Daoy (cell line): ENCODE results near the gene CXCL13. TPM values are rescaled to one million over a fixed set of nuclear protein-coding genes. Genes with fewer than 3 reads are reported as not detected.
"Not testable (repeated sequence)": the region's sequence is repeated elsewhere in the genome, so short reads cannot be mapped to it uniquely, and the experiment has no call there.

Experiments
- DNase-seq: peaks from one replicate; pipeline ENCODE4 v3.0.0-alpha.2; 2015; ENCODE audit warnings: low read depth
- total RNA-seq: library from RNA; depleted of rRNA; stranded (reverse); fragments of >200 nt; shearing (Covaris generic); gene quantifications from 2 replicates; pipeline ENCODE4 v1.2.3, GENCODE V29; 2014

Gene CXCL13
- total RNA-seq, 1 experiment from 2014 or later = not detected

DNA sequence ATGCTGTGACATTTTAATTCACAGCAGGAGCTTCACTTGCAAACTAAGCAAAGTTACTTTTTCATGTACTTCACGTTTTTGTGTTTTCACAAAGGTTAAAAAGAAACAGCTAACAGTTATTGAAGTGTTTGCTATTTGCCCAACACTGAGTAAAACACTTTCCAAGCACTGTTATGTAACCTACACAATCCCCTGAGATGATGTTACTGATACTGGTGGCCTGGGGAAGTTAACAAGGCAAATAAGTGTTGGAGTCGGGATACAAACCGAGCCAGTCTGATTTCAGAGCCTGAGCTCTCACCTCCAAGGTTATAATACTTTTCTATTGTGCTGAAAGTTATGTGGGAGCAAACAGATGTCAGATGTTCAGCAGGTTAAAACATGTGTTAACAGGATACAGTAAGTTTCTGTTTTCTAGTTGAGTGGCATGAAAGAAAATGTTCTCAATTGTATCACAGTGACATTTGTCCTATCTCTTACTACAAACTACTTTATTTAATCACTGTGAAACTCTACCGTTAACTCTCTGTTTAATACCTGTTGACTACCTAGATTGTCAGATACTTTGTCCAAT lies 3.9 kb upstream of the CXCL13 start:
- DNase-seq = no peak

DNA sequence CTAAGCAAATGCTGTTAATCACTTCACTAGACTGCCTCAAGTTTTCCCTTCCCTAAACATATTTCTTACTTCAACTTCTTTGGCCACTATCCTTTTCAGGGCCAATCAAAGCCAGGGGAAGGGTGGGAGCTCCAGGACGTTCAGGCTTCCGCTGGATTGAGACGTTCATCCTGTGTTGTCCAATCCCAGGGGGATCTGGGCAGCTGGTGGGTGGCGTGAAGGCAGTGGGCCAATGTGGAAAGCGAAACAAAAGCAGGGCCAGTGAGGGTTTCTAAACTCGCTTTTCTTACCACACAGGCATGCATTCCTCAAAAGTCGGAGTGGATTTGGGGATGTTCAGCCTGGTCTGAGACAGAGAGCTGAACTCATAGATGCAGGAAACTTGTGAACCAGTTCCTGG lies 7.6 kb downstream of the CXCL13 start:
- DNase-seq = no peak

DNA sequence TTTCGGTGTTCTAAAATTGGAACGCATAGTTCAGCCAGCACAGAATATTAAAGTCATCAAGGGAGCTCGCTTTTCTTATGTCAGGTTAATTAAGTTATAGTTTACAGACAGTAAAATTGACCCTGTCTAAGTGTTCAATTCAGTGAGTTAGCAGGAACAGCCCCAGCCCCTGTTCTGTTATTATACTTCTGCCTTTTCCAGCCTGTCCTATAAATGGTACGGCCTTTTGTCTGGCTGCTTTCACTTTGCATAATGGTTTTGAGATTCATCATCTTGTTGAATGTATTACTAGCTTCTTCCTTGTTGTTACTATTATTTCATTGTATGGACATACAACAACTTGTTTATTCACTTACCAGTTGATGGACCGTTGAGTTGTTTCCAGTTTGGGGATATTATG lies 9.5 kb downstream of the CXCL13 start:
- no peak for DNase-seq

DNA sequence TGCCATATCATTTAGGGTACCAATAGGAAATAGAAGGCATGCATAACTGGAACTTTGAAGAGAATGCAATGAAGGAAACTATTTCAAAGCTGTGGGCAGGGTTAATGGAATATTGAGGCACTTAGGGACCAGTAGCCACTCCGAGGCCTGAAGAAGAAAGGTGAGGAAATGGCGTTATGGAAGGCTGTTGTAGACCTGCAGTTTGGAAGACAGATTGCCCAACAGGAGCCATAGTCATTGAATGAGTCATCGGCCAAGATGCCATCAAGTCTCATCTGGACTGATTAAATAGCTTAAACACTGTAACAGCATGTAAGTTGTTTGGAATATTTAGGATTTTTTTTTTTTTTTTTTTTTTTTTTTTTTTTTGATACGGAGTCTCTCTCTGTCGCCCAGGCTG lies 11.6 kb downstream of the CXCL13 start:
- peak; percentile 27 for DNase-seq

DNA sequence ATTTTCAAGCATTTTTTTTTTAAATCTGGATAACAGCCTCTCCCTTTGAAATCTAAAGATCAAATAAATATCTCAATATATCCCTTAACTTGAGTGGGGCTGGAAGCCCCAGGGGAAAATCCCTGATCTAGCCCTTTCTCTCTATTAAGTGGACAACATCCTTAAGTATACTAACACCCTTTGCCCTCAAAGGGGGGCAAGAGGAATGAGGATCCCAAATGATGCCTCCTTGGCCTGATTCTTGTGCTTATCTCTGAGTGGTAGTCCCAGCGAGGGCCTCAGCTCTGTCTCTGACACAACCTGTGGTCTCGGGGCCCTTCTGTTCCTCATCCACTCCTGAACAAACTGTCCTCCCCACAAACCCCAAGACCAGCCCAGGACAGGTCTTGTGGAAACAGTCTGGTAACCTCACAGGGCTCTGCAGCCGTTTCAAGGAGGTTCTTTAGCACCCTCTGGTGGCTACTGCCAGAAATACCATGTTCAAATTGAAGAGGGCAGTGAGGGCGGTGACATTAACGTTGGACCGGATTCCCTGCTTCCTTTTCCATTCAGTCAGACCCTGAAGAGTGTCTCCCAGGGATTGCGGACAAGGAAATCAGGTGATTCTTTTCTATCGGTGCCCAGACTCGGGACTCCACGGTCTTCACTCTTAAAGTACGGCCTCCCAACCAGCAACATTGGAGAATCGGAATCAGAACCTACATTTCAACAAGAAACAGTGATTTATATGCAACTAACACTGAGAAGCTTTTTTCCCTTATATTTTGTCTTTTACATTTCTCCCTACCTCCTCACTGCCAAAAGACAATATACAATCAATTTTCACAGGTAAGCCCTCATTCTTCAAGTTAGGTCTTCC lies 13.0 kb downstream of the CXCL13 start:
- DNase-seq = peak; percentile 46

DNA sequence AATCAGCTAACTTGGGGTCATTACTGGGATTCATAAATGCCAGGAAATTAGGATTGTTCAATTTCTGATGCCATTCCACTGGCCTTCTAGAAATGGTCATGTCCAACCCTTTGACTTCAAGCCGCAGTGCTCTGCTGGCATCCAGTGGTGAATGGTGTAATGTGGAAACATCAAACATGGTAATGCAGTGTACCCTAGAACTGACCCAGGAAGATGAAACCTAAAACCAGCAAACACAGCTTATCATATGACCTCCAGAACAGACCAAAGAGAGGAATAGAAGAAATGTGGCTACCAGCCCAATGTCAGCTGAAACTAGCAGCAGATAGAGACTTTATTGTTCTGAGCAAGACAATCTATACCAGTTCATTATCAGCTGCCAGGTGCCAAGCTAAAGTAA lies 13.8 kb downstream of the CXCL13 start:
- no peak for DNase-seq

DNA sequence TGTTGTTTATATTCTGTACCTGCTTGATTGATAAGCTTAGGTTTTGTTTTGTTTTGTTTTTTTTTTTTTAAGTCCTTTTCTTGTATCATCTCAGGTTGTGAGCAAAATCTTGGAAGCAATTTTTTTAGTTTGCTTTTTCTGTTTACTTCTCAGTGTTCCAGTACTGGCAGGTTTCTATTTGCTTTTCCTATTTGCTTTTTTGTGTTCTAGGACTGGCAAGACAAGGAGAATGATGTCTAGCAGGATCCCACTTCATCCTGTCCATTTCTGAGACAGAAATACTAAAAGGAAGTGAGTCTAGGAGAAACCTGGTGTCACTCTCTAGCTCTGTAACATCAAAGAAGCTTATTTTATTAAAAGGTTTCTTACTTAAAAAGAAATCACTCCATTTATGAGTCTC lies 15.6 kb downstream of the CXCL13 start:
- no peak for DNase-seq

DNA sequence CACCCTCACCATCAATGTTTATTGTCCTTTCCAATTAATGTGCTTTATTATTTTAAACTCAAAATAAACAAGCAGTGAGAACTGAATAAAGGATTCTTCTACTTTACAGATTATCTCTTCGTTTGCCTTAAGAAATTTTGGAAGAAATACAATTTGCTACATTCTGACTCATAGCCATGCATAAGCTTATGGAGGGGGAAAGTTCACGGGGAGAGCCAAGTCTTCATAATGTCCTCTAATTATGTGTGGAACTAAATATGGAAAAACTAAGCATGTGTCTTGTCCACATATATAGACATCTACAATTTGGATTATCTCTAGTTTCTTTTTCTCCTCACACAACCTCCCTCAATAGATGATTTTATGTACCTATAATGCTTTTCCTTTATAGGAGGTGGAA lies 17.5 kb downstream of the CXCL13 start:
- DNase-seq = no peak

DNA sequence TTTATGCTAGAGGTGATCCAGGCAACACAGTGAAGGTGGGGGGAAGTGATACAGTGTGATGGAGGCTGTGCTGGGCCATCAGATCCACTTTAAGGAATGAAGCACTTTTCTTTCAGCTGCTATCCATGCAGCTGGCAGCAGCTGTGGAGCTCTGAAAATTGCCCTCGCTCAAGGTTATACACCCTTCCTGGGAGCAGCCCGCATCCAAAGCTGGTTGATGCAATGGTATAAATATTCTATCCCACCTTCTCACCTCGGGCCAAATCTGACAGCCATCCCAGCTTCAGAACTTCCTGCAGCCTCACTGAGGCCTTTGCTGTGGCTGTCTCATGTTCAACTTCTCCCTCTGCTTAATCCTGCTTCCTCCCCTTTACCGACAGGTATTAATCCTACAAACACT lies 18.6 kb downstream of the CXCL13 start:
- no peak for DNase-seq

DNA sequence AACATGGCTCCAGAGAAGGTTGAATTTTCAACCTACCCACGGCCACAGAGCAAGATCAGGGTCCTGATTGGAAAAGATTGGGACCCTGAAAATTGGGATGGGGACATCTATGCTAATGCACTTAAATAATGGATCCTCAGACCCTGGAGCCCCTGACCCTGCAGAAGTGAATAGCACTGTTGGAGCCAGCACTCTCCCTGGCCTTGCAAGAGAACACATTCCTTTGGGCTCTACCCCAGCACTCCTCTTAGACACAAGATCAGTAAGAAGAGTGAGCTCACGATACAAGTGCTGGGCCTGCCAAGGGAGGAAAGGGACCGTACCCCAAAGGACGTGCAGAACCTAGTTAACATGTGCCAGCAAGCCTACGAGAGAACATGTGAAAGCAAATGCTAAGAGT lies 19.9 kb downstream of the CXCL13 start:
- no peak for DNase-seq

DNA sequence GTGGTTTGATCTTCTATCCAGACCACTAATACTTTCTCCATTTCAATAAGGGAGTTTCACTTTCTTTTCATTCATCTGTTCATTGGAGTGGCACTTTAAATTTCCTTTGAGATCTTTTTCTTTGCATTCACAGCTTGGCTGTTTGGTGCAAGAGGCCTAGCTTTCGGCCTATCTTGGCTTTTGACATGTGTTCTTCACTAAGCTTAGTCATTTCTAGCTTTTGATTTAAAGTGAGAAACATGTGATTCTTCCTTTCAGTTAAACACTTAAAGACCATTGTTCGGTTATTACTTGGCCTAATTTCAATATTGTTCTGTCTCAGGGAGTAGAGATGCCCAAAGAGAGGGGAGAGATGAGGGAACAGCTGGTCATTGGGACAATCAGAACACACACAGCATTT lies 24.3 kb downstream of the CXCL13 start:
- no peak for DNase-seq

DNA sequence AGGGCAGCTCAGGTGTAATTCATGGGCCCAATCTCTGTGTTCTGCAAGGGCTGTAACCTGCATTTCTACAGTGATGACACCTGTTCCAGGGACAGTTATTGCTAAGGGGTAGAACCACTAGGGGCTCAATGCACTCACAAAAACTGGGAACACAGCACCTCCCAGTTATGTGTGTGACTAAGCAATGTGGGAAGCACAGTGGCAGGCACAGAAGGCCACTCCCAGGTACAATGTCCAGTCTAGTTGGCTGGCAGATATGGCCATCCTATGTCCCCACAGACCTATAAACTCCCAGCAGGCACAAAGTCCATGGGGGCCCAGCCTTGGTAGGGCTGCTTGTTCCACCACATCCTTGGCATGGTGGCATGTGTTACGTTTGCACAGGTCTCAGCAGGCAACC lies 25.7 kb downstream of the CXCL13 start:
- DNase-seq = no peak

DNA sequence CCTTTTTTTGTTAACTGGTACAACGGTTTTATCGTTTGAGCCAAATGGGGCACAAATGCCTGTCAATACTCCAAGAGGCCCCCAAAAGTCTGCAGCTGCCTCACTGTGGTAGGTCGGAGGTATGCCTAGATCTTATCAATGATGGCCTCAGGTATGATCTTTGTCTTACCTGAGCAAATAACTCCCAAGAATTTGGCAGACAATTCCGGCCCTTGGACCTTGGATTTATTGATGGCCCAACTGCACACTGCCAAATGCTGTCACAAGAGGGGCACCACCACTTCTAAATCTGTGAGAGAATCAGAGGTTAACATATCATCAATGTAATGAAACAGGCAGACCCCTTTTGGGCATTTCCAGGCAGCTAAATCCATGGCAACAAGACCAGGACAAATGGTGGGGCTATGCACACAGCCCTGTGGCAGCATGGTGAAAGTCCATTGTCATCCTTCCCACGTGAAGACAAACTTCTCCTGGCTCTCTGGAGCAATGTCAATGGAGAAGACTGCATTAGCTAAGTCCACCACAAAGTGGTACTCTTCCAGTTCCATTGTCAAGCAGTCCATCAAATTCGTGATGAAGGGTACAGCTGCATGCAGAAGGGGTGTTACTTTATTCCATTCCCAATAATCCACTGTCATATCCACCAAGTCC lies 28.6 kb downstream of the CXCL13 start:
- DNase-seq = no peak

DNA sequence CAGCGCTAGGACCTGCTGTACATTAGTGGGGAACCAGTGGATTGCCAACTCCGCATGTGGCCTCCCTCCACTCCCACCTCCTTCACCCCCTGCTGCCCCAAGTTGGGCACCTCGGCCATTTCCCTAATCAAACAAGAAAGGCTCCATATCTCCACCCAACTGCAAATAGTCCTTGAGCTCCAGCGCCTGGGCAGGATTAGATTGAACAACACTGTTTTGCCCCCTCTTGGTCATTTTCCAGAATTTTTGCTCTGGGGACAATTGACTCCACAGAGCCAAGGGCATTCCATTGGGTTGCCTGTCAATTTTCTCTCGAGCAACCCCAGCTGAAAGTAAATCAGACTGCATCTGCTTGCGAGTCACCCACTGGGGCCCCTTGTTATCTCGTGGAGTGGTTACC lies 29.6 kb downstream of the CXCL13 start:
- no peak for DNase-seq

DNA sequence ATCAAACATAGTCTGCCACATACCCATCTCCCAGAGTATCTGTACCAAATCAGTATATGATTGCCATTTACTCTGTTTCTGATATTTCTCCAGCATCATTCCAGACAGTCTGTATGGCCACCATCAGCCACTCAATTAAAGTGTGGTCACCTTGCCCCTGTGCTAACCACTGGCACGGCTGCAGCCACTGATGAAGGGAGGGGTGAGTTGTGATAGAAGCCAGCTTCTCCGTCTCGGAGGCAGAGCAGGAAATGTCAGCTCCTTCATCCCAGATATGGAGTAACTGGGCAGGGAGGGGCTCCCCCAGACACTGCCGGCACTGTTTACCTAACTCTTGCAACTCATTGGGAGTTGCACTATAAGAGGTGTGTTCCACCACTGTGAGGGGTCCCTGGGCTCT lies 30.3 kb downstream of the CXCL13 start:
- DNase-seq = no peak

DNA sequence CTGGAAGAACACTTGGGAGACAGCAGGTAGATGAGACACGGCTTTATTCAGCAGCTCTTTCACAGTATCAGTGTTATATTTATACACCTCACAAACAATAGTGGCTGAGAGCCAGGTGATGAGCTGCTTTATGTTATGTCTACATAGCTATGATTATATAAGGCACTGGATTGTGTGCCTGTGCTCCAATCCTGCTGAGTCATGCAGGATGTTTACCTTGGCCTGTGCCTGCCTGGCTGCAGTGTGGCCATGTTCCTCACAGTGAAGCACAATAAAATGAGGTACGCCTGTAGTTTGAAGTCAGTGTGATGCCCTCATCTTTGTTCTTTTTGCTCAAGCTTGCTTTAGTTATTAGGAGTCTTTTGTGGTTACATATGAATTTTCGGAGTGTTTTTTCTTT lies 31.3 kb downstream of the CXCL13 start:
- peak; percentile 78 for DNase-seq

DNA sequence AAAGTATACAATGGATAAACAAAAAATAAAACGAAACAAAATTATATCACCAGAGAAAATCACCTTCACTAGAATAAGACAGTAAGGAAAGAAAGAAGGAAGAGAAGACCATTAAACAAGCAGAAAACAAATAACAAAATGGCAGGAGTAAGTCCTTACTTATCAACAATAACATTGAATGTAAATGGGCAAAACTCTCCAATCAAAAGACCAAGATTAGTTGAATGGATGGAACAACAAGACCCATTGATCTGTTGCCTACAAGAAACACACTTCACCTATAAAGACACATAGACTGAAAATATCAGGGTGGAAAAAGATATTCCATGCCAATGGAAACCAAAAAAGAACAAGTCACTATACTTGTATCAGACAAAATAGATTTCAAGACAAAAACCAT lies 38.4 kb downstream of the CXCL13 start:
- not testable (repeated sequence) for DNase-seq

DNA sequence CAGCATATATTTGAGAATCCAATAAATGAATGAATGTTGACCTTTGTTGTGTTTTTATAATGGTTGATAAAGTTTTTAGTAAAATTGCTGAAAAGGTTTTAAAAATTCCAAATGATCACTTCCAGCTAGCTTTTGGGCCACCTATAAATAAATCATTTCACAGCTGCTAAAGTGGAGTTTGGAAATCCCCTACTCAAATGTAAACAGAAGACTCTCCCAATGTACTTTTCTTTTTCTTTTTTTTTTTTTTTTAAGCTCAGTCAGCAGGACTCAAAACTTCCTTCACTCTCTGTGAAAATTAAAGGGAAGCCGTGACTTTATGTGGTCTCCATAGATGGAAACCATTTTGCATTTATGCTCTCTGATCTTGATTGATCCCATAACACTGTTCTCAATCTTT lies 45.2 kb downstream of the CXCL13 start:
- DNase-seq = no peak

DNA sequence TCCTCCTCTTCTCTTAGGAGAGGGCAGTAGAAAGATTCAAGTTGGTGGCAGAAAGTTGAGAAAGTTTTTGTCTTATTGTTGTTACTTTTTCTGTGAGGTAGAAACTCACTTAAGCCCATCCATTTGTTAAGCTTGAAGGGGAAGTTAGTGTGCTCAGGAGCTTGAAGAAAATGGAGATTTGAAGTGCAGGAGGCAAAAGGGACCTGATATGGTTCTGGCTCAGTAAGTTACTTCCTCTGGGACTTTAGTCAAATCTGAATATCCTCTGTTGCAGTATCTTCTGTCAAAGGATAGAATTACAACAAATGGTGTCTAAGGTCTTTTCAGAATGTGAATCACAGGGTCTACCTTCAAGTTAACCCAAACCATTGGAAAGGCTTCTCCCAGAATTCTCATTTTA lies 46.2 kb downstream of the CXCL13 start:
- DNase-seq = no peak

DNA sequence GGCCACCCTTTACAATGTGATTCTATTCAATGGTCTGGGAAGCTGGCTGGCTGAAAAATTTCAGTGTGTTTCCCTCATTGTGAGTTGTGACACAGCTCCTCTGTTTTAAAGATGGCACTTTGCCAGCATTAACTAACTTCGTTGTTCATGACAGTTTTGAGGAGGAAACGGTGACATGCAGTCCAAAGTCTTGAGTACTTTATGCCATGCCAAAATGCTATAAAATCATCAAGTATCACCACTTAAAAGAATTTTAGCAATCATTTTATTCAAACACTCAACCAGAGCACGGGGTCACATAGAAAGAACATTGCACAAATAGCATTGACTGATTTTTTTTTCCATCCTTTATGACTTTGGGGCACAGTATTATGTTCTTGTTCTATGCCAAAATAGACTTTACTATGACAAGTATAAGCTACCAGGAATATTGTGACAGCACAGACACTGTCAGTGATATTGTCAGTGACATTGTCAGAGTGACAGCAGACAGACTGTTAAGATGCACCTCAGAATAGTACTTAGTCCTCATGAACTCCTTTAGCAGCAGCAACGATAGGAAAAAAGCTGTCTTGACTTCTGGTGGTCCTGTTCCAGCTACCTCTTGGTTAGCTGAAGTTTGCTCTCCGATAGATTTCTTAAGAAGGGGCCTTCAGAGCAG lies 46.7 kb downstream of the CXCL13 start:
- no peak for DNase-seq

DNA sequence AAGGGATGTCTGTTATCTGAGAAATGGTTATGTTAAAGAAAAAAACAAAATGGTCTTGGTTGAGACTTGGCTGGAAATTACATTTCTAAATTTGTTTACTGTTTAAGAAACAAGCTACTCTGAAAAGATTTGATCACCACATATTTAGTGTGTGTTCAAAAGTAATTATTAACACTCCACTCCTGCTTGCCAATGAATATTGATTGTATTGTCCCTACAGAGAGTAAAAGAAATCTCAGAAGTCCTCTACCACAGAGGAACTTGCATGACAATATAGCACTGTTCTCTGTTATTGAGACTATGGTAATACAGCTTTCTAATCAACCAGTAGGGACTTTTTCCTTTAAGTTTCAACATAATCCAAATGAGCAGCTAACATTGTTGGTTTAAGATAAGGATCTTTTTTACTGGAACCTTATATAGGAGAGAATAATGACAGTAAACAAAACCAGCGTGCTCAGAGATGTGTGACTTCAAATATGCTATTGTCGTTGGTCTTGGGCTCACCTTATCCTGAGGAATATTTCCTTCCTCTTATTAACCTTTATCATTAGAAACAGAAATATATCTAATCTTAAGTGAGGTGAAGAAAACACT lies 47.6 kb downstream of the CXCL13 start:
- DNase-seq = no peak

DNA sequence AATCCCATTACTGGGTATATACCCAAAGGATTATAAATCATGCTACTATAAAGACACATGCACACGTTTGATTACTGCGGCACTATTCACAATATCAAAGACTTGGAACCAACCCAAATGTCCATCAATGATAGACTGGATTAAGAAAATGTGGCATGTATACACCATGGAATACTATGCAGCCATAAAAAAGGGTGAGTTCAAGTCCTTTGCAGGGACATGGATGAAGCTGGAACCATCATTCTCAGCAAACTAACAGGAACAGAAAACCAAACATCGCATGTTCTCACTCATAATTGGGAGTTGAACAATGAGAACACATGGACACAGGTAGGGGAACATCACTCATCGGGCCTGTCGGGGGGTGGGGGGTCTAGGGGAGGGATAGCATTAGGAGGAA lies 54.7 kb downstream of the CXCL13 start:
- not testable (repeated sequence) for DNase-seq
